GM19372 (cell line): ENCODE results near the gene PRKCD.

Experiments used
- ATAC-seq: cut with Tn5 transposase; IDR thresholded peaks from one replicate; pipeline ENCODE4 v1.9.1; 2021; ENCODE audit warnings: mild to moderate bottlenecking, low read depth, moderate library complexity; ENCODE audit not compliant: unreplicated experiment

The PRKCD gene

GRCh38 chr3:53187430-53187829, 26.4 kb downstream of the PRKCD start:
- ATAC-seq = no peak

- ATAC-seq = no peak
Measured at GRCh38 chr3:53188136-53188685, 27.2 kb downstream of the PRKCD start.

- ATAC-seq = no peak
Measured at GRCh38 chr3:53188720-53189119, 27.7 kb downstream of the PRKCD start.

- ATAC-seq = no peak
Measured at GRCh38 chr3:53189276-53189675, 28.3 kb downstream of the PRKCD start.

DNA sequence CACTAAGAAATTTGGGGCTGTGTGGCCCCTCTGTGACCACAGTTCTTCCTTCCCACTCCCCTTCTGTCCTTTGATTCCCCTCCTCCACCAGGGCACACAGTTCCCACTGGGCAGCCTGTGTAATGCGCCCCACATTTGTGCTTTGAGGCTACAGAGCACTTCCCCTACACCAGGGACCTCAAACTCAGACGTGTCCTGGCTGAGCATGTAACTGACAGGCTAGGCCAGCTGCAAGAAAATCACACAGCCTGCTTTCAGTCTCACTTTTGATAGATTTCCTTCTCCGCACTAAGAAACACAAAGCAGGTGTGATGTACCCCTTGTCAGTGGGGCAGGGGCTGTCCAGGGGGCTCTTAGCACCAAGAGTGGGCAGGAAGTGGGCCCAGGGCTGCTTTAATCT, 29.6 kb downstream of the PRKCD start:
- ATAC-seq = no peak

DNA sequence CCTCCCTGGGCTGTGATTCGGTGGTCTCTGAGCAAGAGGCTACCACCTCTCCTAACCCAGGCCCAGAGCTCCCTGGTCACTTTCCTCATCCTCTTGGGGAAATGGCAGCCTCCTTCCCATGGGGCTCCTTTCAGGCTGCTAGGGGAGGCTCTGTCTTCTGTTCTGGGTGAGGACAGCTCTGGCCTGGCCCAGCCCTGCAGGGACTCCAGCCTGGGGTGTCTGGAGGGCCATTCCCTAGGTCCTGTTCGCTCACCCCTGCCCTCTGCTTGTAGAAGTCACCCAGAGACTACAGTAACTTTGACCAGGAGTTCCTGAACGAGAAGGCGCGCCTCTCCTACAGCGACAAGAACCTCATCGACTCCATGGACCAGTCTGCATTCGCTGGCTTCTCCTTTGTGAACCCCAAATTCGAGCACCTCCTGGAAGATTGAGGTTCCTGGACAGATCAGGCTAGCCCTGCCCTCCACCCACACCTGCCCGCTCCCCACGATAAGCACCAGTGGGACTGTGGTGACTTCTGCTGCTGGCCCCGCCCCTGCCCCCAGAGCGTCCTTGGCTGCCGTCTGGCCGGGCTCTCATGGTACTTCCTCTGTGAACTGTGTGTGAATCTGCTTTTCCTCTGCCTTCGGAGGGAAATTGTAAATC, 30.9 kb downstream of the PRKCD start:
- ATAC-seq = no peak

GRCh38 chr3:53192608-53193007, 31.6 kb downstream of the PRKCD start:
- no peak for ATAC-seq

DNA sequence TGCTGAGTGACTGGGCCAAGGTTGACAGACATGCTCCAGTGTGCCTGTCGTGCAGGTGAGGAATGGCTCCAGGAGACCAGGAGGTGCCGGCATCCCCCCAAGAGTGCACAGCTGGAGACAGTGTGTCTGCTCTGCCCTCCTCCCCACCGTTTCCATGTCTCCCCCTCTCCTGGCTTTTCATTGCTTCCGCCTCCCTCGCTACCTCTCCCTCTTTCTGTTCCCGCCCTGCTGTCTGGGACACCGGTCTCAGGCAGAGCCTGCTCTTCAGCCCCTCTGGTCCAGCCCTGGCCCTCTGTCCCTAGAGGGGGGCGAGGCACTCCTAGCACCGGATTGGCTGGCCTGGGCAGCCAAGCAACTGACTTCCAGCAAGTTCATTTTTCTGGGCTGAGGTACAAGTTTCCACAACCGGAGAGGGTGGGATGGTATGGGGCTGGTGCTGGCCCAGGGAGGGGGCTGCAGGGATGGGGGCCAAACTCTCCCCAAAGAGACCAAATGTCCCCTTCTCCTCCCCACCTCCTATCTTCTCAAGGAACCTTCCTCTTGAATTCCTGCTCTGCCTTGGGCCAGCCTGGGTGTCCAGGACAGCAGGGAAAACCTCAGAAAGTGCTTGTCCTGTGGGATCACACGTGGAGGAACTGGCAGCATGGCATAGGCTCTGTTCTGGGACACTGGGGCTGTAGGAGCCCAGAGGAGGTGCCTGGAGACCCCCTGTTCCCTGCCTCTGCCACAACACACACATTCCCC, 32.6 kb downstream of the PRKCD start:
- ATAC-seq = no peak

- no peak for ATAC-seq
Measured at GRCh38 chr3:53194210-53195065, 33.4 kb downstream of the PRKCD start.

DNA sequence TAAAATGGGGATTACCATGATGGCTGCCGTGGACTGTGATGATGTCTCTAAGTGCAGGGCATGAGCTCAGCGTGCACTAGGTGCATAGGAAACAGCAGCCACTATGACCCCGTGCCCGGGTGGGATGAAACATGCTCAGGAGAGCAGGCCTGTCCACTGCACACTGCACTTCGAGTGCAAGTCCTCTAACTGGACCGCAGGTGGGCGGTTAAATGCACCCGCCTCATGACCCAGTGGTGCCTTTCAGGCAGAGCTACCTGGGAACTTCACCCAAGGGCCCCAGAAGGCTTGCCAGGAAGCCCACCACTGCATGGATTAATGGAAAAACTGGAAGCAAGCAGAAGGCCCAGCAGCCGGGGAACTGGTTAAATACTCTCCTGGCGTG, 34.0 kb downstream of the PRKCD start:
- no peak for ATAC-seq

DNA sequence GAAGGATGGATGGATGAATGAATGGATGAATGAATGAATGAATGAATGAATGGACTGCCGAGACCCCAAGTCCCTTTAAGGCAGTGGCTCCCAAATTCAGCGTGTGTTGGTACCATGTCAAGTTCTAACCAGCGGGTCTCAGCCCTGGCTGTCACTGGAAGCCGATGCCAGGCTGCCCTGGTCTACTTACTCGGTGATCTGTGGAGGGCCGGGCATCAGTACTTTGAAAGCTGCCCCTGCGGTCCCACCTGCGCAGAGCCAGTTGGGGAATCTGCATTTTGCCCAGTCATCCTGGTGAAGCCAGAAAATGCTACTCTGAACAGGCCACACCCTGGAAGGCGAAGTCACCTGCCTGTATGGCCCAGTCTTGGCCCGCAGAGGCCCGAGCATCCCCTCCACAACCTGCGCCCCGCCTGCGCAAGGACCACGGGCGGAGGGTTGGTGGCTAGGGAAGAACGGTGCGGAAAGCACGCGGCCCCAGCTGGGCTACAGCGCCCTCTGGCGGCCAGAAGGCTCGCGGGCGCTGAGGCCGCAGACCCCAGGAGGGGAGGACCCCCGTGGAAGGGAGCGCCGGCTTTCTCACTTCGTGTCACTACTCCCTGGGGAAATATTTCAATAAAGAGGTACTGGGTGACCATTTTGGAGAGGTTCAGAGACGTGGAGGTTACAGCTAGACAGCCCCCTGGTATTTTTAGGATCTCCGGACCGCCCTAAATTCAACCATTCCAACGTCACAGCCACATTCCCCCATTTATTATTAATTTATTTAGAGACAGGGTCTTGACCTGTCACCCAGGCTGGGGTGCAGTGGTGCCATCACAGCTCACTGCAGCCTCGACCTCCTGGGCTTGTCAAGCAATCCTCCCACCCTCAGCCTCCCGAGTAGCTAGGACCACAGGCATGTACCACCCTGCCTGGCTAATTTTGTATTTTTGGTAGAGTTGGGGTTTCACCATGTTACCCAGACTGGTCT, 34.9 kb downstream of the PRKCD start:
- ATAC-seq = no peak

DNA sequence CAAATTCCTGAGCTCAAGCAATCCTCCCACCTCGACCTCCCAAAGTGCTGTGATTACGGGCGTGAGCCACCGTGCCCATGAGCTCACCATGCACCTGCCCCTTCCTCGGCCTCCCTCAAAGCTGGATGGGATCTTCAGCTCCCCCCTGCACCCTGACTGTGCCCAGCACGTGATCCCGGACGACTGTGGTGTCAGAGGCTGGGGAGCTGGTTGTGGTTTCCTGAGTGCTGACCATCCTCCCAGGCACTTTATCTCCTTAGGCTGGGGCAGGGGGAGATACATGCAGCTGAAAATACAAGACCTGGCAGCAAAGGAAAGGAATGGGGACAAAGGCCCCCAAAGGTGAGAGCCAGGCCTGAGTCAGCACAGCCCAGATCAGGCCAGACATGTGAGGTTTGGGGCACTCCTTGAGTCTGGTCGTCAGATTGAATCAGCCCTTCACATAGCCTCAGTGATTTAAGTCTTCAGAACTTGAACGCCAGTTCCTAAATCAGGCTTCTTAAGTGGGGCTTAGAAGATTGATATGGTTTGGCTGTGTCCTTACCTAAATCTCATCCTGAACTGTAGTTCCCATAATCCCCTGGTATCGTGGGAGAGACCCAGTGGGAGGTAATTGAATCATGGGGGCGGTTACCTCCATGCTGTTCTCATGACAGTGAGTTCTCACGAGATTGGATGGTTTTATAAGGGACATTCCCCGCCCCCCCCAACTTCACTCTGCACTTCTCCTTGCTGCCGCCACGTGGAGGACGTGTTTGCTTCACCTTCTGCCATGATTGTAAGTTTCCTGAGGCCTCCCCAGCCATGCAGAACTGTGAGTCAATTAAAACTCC, 35.8 kb downstream of the PRKCD start:
- ATAC-seq = peak; percentile 46

DNA sequence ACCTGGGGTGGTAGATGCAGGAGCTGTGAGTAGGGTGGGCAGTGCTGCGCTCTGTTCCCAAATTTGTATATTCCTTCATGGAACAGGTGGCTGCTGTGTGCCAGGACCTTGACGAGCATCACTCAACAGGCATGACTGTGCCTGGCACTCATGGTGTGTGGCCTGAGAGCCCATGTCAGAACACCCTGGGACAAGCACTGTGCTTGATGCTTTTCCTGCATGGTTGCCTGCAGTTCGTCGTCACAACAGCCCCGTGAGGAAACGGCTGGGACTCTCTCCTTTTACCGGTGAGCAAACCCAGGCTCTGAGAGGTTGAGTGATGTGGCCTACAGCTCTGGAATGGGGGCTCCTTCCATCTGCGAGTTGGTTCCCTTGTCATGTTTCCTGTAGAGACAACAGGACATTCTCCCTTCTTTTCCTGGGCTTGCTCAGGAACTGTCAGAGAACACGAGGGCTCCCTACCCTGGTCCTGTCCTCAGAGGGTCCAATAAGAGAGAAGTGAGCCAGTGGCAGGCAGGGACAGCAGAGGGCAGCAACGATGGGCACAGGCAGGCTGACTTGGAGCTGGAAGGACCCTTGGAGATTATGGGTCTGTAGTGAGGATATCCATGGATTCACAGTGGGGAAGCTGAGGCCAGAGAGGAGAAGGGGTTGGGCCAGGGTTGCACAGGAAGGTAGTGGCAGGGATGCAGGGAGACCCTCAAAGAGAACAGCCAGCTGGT, 37.4 kb downstream of the PRKCD start:
- no peak for ATAC-seq

GRCh38 chr3:53198996-53199395, 38.0 kb downstream of the PRKCD start:
- ATAC-seq = no peak

GRCh38 chr3:53199834-53200233, 38.8 kb downstream of the PRKCD start:
- ATAC-seq = no peak

- ATAC-seq = no peak
Measured at GRCh38 chr3:53200501-53201498, 39.8 kb downstream of the PRKCD start.

GRCh38 chr3:53202331-53203015, 41.5 kb downstream of the PRKCD start:
- ATAC-seq = no peak
